SJCRH30 (cell line): ENCODE results near the gene OSM. TPM values are rescaled to one million over a fixed set of nuclear protein-coding genes. Genes with fewer than 3 reads are reported as not detected.

Experiments
- DNase-seq, 2 experiments: peaks; one replicate each; pipeline ENCODE4 v3.0.0-alpha.2; 2015 to 2020
- H3K27ac ChIP-seq: fragments of 250-450 bp; sonication (Bioruptor Pico); 2 replicates; pipeline ENCODE4 v1.5.1; 2020; ENCODE audit warnings: mild to moderate bottlenecking, moderate library complexity
- H3K27me3 ChIP-seq: fragments of 250-450 bp; sonication (Bioruptor Pico); 2 replicates; pipeline ENCODE4 v1.5.1; 2020; ENCODE audit warnings: mild to moderate bottlenecking, moderate library complexity
- H3K36me3 ChIP-seq: fragments of 250-450 bp; sonication (Bioruptor Pico); 2 replicates; pipeline ENCODE4 v1.5.1; 2020; ENCODE audit warnings: mild to moderate bottlenecking, moderate library complexity
- H3K4me1 ChIP-seq: fragments of 250-450 bp; sonication (Bioruptor Pico); 2 replicates; pipeline ENCODE4 v1.5.1; 2020; ENCODE audit warnings: mild to moderate bottlenecking, moderate library complexity
- H3K4me3 ChIP-seq: fragments of 250-450 bp; sonication (Bioruptor Pico); 2 replicates; pipeline ENCODE4 v1.5.1; 2020; ENCODE audit warnings: mild to moderate bottlenecking, moderate library complexity
- H3K9me3 ChIP-seq: fragments of 250-450 bp; sonication (Bioruptor Pico); replicated peaks from 2 replicates; pipeline ENCODE4 v1.5.1; 2020; ENCODE audit warnings: mild to moderate bottlenecking, moderate library complexity
- total RNA-seq: library from RNA; depleted of rRNA; stranded (reverse); fragments of >200 nt; shearing (Covaris generic); gene quantifications from 2 replicates; pipeline ENCODE4 v1.2.3, GENCODE V29; 2014

Gene OSM
- total RNA-seq, 1 experiment from 2014 or later = not detected

GRCh38 chr22:30305519-30305905 is 38.9 kb upstream of the OSM start:
- no peak overlapping the region for H3K27ac ChIP-seq
- no peaks in the 10 kb centered on the region for H3K36me3 ChIP-seq
- peaks cover 22% of the 10 kb centered on the region for H3K4me1 ChIP-seq
- no peaks in the 10 kb centered on the region for H3K9me3 ChIP-seq
- no peaks in the 10 kb centered on the region for H3K27me3 ChIP-seq
- H3K4me3 ChIP-seq = no peak overlapping the region
- no peak for DNase-seq

GRCh38 chr22:30304495-30305244 is 38.0 kb upstream of the OSM start:
- Histone ChIP-seq H3K4me1 (peaks cover 22% of the 10 kb centered on the region), H3K4me3 (no peak overlapping the region), H3K27me3 (no peaks in the 10 kb centered on the region), H3K36me3 (no peaks in the 10 kb centered on the region), H3K27ac (no peak overlapping the region), H3K9me3 (no peaks in the 10 kb centered on the region)
- DNase-seq = no peak

DNA sequence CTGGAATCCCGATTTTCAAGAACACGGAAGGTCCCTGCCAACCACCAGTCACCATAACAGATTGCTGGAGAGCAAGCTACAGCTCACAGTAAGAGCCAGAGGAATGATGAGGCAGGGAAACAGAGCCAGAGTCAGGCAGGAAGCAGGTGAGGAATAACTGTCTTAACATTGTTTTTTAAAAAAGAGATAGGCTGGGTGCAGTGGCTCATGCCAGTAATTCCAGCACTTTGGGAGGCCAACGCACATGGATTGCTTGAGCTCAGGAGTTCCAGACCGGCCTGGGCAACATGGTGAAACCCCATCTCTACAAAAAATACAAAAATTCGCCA is 36.1 kb upstream of the OSM start:
- H3K27ac ChIP-seq = peak overlapping the region; percentile 60
- no peak for DNase-seq

DNA sequence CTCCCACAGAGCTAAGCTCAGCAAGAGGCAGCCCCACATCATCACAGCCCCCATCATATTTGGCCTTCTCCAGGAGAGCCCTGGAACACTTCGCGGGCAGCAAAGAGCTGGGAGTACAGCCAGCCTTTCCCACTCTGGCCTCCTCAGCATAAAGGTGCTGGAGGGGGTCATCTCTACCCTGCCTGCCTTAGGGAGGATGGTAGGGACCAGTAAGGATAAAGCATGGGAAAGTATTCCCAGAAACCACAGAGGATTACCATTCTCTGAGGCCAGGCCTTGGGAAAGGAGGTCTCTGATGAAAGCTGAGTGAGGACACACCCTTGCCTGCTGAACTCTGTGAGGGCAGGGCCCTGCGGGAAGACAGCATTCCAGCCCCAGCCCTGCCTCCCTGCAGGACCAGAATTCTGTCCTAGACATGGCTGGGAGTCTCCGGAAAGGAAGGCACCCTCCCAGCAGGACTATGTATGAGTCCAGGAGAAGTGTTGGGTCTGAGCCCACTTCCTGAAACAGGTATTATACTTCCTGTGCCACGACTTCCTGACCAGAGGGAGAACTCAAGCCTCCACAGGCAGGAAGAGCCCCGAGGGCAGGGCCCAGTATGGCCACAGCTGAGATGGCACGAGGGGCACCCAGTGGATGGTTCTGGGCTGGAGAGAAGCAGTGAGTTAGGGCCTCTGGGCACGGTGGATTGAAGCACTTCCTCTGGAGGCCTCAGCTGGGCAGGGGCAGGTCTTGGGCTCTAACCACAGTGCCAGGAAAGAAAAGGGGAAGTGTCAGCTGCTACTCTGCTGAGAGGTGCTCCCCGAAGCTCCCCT is 35.6 kb upstream of the OSM start:
- peak overlapping the region; percentile 60 for H3K27ac ChIP-seq
- peak; percentile 59 to 70 for DNase-seq

More for the DNA sequence above, 36.1 kb upstream of the OSM start:
- no peak overlapping the region for H3K4me3 ChIP-seq
- H3K4me1 ChIP-seq = peaks cover 20% of the 10 kb centered on the region
- no peaks in the 10 kb centered on the region for H3K27me3 ChIP-seq
- H3K36me3 ChIP-seq = no peaks in the 10 kb centered on the region
- no peaks in the 10 kb centered on the region for H3K9me3 ChIP-seq

DNA sequence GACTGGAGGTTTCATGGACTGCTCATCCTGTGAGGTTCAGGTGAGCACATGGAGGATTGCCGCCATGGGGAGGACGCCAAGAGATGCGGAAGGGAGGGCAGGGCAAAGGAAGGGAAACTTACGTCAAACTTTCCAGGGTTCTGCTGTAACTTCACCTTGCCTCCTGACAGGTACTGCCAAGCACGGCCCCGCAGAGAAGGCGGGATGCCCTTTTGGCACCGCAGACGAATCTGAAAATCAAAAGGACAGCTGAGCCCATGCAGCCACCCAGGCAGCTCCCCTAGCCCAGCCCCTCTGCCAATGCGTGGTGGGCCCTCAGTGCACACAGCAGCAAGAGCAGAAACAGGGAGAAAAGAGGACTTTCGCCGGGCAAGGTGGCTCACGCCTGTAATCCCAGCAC is 32.7 kb upstream of the OSM start:
- H3K4me1 ChIP-seq = peaks cover 20% of the 10 kb centered on the region
- H3K4me3 ChIP-seq = no peak overlapping the region
- no peaks in the 10 kb centered on the region for H3K27me3 ChIP-seq
- peak overlapping the region; percentile 50; the same call in 1 of the 2 replicates for H3K27ac ChIP-seq
- no peak for DNase-seq
- H3K36me3 ChIP-seq = no peaks in the 10 kb centered on the region
- H3K9me3 ChIP-seq = no peaks in the 10 kb centered on the region

More for the DNA sequence above, 35.6 kb upstream of the OSM start:
- Histone ChIP-seq H3K4me3 (no peak overlapping the region), H3K4me1 (peaks cover 20% of the 10 kb centered on the region), H3K9me3 (no peaks in the 10 kb centered on the region), H3K27me3 (no peaks in the 10 kb centered on the region), H3K36me3 (no peaks in the 10 kb centered on the region)

GRCh38 chr22:30297991-30298701 is 31.5 kb upstream of the OSM start:
- no peak overlapping the region for H3K4me3 ChIP-seq
- H3K4me1 ChIP-seq = peaks cover 20% of the 10 kb centered on the region
- H3K27me3 ChIP-seq = no peaks in the 10 kb centered on the region
- no peak overlapping the region for H3K27ac ChIP-seq
- H3K36me3 ChIP-seq = no peaks in the 10 kb centered on the region
- no peak for DNase-seq
- no peaks in the 10 kb centered on the region for H3K9me3 ChIP-seq

- DNase-seq = no peak
- Histone ChIP-seq H3K4me1 (peaks cover 13% of the 10 kb centered on the region), H3K27me3 (no peaks in the 10 kb centered on the region), H3K4me3 (no peak overlapping the region), H3K27ac (no peak overlapping the region), H3K36me3 (no peaks in the 10 kb centered on the region), H3K9me3 (no peaks in the 10 kb centered on the region)
These were observed 30.8 kb upstream of the OSM start for GRCh38 chr22:30297276-30297990.

GRCh38 chr22:30296833-30297232 is 30.2 kb upstream of the OSM start:
- DNase-seq = no peak
- no peaks in the 10 kb centered on the region for H3K36me3 ChIP-seq
- no peaks in the 10 kb centered on the region for H3K27me3 ChIP-seq
- no peak overlapping the region for H3K4me3 ChIP-seq
- no peak overlapping the region for H3K27ac ChIP-seq
- H3K4me1 ChIP-seq = peaks cover 7% of the 10 kb centered on the region
- no peaks in the 10 kb centered on the region for H3K9me3 ChIP-seq

DNA sequence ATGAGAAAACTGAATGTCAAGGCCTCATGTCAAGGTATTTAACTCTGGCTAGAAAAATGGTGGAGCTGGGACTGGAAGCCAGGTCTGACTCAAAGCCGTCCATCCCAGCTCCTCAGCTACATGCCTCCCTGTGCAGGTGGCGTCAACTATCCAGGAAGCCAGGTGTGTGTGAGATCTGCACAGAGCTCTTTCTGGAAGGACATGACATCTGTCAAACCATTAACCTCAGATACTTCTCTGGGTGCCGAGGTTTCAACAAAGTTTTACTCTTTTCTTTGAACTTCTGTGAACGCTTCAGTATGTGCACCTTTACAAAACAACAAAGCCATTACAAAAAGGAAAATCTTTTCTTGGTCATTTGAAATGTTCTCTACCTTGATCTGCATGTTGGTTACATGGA is 29.7 kb upstream of the OSM start:
- Histone ChIP-seq H3K4me1 (peaks cover 4% of the 10 kb centered on the region), H3K36me3 (no peaks in the 10 kb centered on the region), H3K27ac (no peak overlapping the region), H3K9me3 (no peaks in the 10 kb centered on the region), H3K4me3 (no peak overlapping the region), H3K27me3 (no peaks in the 10 kb centered on the region)
- DNase-seq = no peak

GRCh38 chr22:30295576-30295975 is 28.9 kb upstream of the OSM start:
- no peak overlapping the region for H3K27ac ChIP-seq
- H3K4me3 ChIP-seq = no peak overlapping the region
- H3K4me1 ChIP-seq = peaks cover 9% of the 10 kb centered on the region
- no peaks in the 10 kb centered on the region for H3K9me3 ChIP-seq
- no peak for DNase-seq
- H3K27me3 ChIP-seq = no peaks in the 10 kb centered on the region
- H3K36me3 ChIP-seq = no peaks in the 10 kb centered on the region

DNA sequence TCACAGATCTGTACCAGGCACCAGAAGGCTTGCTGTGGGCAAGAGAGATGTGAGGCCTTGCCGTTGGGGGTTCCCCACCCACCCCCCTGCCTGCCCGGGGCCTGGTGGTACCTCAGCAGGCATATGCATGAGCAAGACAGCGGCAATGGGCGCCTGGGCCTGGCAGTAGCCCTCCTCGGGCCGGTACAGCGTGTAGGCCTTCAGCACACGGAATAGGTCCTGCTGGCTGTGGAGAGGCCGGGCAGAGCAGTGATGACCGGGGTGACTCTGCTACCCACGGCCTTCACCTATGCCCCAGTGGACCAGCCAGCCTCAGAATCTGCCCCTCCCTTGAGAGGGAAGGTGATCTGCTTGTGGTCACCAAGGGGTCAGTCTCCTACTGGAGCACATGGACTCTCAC is 28.2 kb upstream of the OSM start:
- no peak overlapping the region for H3K27ac ChIP-seq
- H3K4me3 ChIP-seq = no peak overlapping the region
- no peak for DNase-seq
- H3K27me3 ChIP-seq = no peaks in the 10 kb centered on the region
- H3K4me1 ChIP-seq = peaks cover 16% of the 10 kb centered on the region
- no peaks in the 10 kb centered on the region for H3K9me3 ChIP-seq
- H3K36me3 ChIP-seq = no peaks in the 10 kb centered on the region

DNA sequence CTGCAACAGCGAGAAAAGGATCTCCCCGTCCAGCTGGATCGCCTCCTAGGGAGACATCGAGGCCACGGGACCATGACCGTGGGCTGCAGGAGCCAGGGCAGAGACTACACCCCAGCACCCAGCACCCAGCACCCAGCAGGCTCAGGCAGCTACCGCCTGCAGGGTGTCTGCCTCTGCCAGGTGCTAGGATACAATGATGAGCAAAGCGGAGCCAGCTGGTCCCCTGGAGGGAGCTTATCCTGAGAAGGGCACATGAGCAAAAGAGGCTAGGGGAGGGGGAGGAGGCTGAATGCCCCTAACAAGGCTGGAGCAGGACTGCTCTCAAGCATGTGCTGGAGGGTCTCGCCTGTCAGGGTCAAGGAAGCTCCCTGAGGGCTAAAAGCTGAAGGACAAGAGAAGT is 27.4 kb upstream of the OSM start:
- Histone ChIP-seq H3K36me3 (no peaks in the 10 kb centered on the region), H3K27me3 (no peaks in the 10 kb centered on the region), H3K4me3 (no peak overlapping the region), H3K27ac (no peak overlapping the region), H3K9me3 (no peaks in the 10 kb centered on the region), H3K4me1 (peaks cover 17% of the 10 kb centered on the region)
- DNase-seq = no peak

- Histone ChIP-seq H3K36me3 (no peaks in the 10 kb centered on the region), H3K9me3 (no peaks in the 10 kb centered on the region), H3K4me1 (peaks cover 23% of the 10 kb centered on the region), H3K27ac (no peak overlapping the region), H3K27me3 (no peaks in the 10 kb centered on the region), H3K4me3 (no peak overlapping the region)
- no peak for DNase-seq
These were observed 26.4 kb upstream of the OSM start for GRCh38 chr22:30293026-30293425.

DNA sequence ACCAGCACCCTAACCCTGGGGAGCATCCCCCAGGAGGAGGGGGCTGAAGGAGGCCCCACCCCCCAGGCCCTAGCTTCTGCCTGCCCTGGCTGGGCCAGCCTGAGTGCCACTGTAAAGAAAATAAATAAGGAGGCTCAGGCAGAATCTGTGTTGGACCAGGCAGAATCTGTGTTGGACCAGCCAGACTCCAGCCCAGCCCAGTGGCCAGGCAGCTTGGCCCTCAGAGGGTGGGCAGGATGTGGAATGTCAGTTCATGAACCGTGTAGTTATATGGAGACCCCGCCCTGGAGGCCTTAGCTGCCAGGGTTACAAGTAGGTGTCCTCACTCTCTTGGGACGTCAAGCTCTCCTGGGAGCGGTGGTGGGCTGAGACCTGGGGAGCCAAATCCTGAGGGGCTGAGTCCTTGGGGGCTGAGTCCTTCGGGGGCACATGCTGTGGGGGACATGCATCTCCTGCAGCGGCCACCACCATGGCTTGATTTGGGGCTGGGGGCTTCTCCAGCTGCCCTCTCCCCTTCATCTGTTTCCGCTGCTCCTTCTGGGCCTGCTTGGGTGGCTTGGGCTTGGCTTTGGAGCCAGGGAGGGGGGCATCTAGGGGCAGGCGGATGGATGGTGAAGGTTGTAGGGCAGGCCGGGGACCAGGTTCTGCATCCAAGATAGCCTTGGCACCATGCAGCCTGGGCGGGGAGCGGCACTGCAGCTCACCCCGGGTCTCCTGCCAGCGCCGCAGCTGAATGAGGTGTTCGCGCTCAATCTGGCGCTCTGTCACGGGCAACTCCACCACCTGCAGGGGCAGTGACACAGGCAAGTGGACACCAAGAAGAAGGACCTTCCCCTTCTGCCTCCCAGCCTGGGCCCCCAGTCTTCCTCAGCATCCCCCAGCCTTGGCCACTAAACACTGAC is 25.7 kb upstream of the OSM start:
- Histone ChIP-seq H3K27ac (no peak overlapping the region), H3K4me3 (no peak overlapping the region), H3K36me3 (no peaks in the 10 kb centered on the region), H3K27me3 (no peaks in the 10 kb centered on the region), H3K9me3 (no peaks in the 10 kb centered on the region), H3K4me1 (peaks cover 23% of the 10 kb centered on the region)
- no peak for DNase-seq
